Mesenchymal stem cell (in vitro differentiated cells and primary cell): ENCODE data around the gene PHKB.

Experiments
- DNase-seq: peaks from one replicate; pipeline ENCODE4 v3.0.0-alpha.2; 2013
- H2AFZ ChIP-seq: one replicate; pipeline ENCODE4 v1.6.1; 2013; ENCODE audit warnings: low read depth, mild to moderate bottlenecking, control low read depth, inconsistent platforms, low read length, moderate library complexity
- H2AK5ac ChIP-seq: 2 replicates; pipeline ENCODE4 v1.6.1; 2013; ENCODE audit warnings: low read length, moderate library complexity, mild to moderate bottlenecking, inconsistent platforms; ENCODE audit not compliant: severe bottlenecking
- H2BK120ac ChIP-seq: one replicate; pipeline ENCODE4 v1.6.1; 2013; ENCODE audit warnings: low read depth, mild to moderate bottlenecking, inconsistent platforms, low read length, moderate library complexity
- H2BK12ac ChIP-seq, 2 experiments: one replicate each; pipeline ENCODE4 v1.6.1; 2013; ENCODE audit warnings: inconsistent platforms in 2 of 2, low read length in 2 of 2, mild to moderate bottlenecking in 2 of 2, moderate library complexity in 2 of 2, control low read depth in 1 of 2
- H2BK15ac ChIP-seq: one replicate; pipeline ENCODE4 v1.6.1; 2013; ENCODE audit warnings: mild to moderate bottlenecking, low read depth, inconsistent platforms; ENCODE audit not compliant: poor library complexity, severe bottlenecking
- H2BK5ac ChIP-seq: 2 replicates; pipeline ENCODE4 v1.6.1; 2013; ENCODE audit warnings: low read depth, mild to moderate bottlenecking, low read length, control low read depth, inconsistent platforms; ENCODE audit not compliant: poor library complexity, severe bottlenecking
- H3K14ac ChIP-seq, 2 experiments: one replicate each; pipeline ENCODE4 v1.6.1; 2013; ENCODE audit warnings: inconsistent platforms in 2 of 2, low read length in 2 of 2, control low read depth in 1 of 2, mild to moderate bottlenecking in 1 of 2, moderate library complexity in 1 of 2
- H3K18ac ChIP-seq, 2 experiments: one replicate each; pipeline ENCODE4 v1.6.1; 2013; ENCODE audit warnings: inconsistent platforms in 2 of 2, low read length in 2 of 2, control low read depth in 1 of 2, low read depth in 1 of 2, mild to moderate bottlenecking in 1 of 2
- H3K23ac ChIP-seq, 2 experiments: one replicate each; pipeline ENCODE4 v1.6.1; 2013; ENCODE audit warnings: inconsistent platforms in 2 of 2, low read length in 2 of 2, mild to moderate bottlenecking in 2 of 2, moderate library complexity in 2 of 2, control low read depth in 1 of 2
- H3K27ac ChIP-seq: 2 replicates; pipeline ENCODE4 v1.5.1; 2013; ENCODE audit warnings: mild to moderate bottlenecking, moderate library complexity, low read length, control low read depth, inconsistent platforms; ENCODE audit not compliant: poor library complexity, severe bottlenecking
- H3K27me3 ChIP-seq, 2 experiments: 2 replicates each; pipeline versions ENCODE4 v1.6.1 to v1.7.0; 2013; ENCODE audit warnings: low read length in 2 of 2, mild to moderate bottlenecking in 2 of 2, moderate library complexity in 2 of 2, control low read depth in 1 of 2, inconsistent platforms in 1 of 2; ENCODE audit not compliant: control insufficient read depth in 1 of 2, insufficient read depth in 1 of 2
- H3K36me3 ChIP-seq, 2 experiments: 2 replicates each; pipeline versions ENCODE4 v1.6.1 to v1.7.0; 2013; ENCODE audit warnings: low read length in 2 of 2, control low read depth in 1 of 2, inconsistent platforms in 1 of 2, low read depth in 1 of 2, mild to moderate bottlenecking in 1 of 2; ENCODE audit not compliant: insufficient read depth in 2 of 2, control insufficient read depth in 1 of 2
- H3K4ac ChIP-seq, 2 experiments: one replicate each; pipeline ENCODE4 v1.6.1; 2013; ENCODE audit warnings: inconsistent platforms in 2 of 2, low read length in 2 of 2, mild to moderate bottlenecking in 2 of 2, moderate library complexity in 2 of 2, control low read depth in 1 of 2, low read depth in 1 of 2
- H3K4me1 ChIP-seq: 2 replicates; pipeline ENCODE4 v1.6.1; 2013; ENCODE audit warnings: low read depth, low read length, control low read depth; ENCODE audit not compliant: control insufficient read depth, insufficient read depth
- H3K4me2 ChIP-seq: 2 replicates; pipeline ENCODE4 v1.6.1; 2013; ENCODE audit warnings: low read length, mild to moderate bottlenecking, inconsistent platforms; ENCODE audit not compliant: poor library complexity, severe bottlenecking
- H3K4me3 ChIP-seq, 2 experiments: 2 replicates each; pipeline versions ENCODE4 v1.5.1 to v1.7.0; 2013; ENCODE audit warnings: low read length in 2 of 2, mild to moderate bottlenecking in 2 of 2, control low read depth in 1 of 2, low read depth in 1 of 2; ENCODE audit not compliant: insufficient read depth in 1 of 2
- H3K79me1 ChIP-seq: replicated peaks from 2 replicates; pipeline ENCODE4 v1.6.1; 2013; ENCODE audit warnings: mild to moderate bottlenecking, control low read depth, low read length, inconsistent platforms; ENCODE audit not compliant: poor library complexity, severe bottlenecking
- H3K9ac ChIP-seq: 2 replicates; pipeline ENCODE4 v1.7.0; 2013; ENCODE audit warnings: mild to moderate bottlenecking, low read length, moderate library complexity
- H3K9me3 ChIP-seq: 2 replicates; pipeline ENCODE4 v1.7.0; 2013; ENCODE audit warnings: mild to moderate bottlenecking, low read length; ENCODE audit not compliant: control insufficient read depth
- H4K8ac ChIP-seq: one replicate; pipeline ENCODE4 v1.6.1; 2013; ENCODE audit warnings: inconsistent platforms, mild to moderate bottlenecking, low read length, moderate library complexity
- H4K91ac ChIP-seq: one replicate; pipeline ENCODE4 v1.6.1; 2013; ENCODE audit warnings: mild to moderate bottlenecking, low read length, inconsistent platforms
- WGBS: methylation state at CpG from one replicate; pipeline ENCODE4 v1.1.7; 2013; ENCODE audit warnings: mixed read lengths; 5-methylcytosine and 5-hydroxymethylcytosine counted together

The PHKB gene

GRCh38 chr16:47562366-47562765, 101.2 kb downstream of the PHKB start:
- no peaks in the 10 kb centered on the region for H3K4me1 ChIP-seq
- no peak overlapping the region for H2BK12ac ChIP-seq
- no peak overlapping the region for H2BK120ac ChIP-seq
- H3K36me3 ChIP-seq: peaks cover 0 to 3% of the 10 kb centered on the region in 2 experiments
- no peak overlapping the region for H2AFZ ChIP-seq
- H4K91ac ChIP-seq: no peak overlapping the region
- peaks cover 8% of the 10 kb centered on the region for H3K79me1 ChIP-seq
- no peak overlapping the region for H3K27ac ChIP-seq
- no peak overlapping the region for H3K4me3 ChIP-seq
- no peak overlapping the region for H2AK5ac ChIP-seq
- no peak overlapping the region for H2BK15ac ChIP-seq
- H3K18ac ChIP-seq: no peak overlapping the region
- H3K9me3 ChIP-seq: no peaks in the 10 kb centered on the region
- H2BK5ac ChIP-seq: no peak overlapping the region
- H4K8ac ChIP-seq: no peak overlapping the region
- DNase-seq: no peak
- H3K4ac ChIP-seq: no peak overlapping the region
- no peak overlapping the region for H3K9ac ChIP-seq
- no peak overlapping the region for H3K4me2 ChIP-seq
- H3K23ac ChIP-seq: no peak overlapping the region
- H3K27me3 ChIP-seq: no peaks in the 10 kb centered on the region
- no peak overlapping the region for H3K14ac ChIP-seq

GRCh38 chr16:47565454-47565853, 104.3 kb downstream of the PHKB start:
- Histone ChIP-seq H3K18ac (no peak overlapping the region), H3K14ac (no peak overlapping the region), H3K9me3 (no peaks in the 10 kb centered on the region)

GRCh38 chr16:47567321-47567720, 106.2 kb downstream of the PHKB start:
- Histone ChIP-seq H4K8ac (no peak overlapping the region), H3K4me3 (no peak overlapping the region), H2AFZ (no peak overlapping the region), H3K4ac (no peak overlapping the region), H3K27ac (no peak overlapping the region), H2AK5ac (no peak overlapping the region), H3K14ac (no peak overlapping the region), H2BK5ac (no peak overlapping the region), H3K23ac (no peak overlapping the region), H3K18ac (no peak overlapping the region), H2BK12ac (no peak overlapping the region), H2BK15ac (no peak overlapping the region), H3K27me3 (no peaks in the 10 kb centered on the region), H3K36me3 (peaks cover 0 to 9% of the 10 kb centered on the region in 2 experiments), H3K9ac (no peak overlapping the region), H3K4me2 (no peak overlapping the region), H3K4me1 (no peaks in the 10 kb centered on the region), H4K91ac (no peak overlapping the region), H2BK120ac (no peak overlapping the region), H3K79me1 (peaks cover 19% of the 10 kb centered on the region), H3K9me3 (no peaks in the 10 kb centered on the region)
- 94% methylated on average over 2 of the region's 2 CpGs for WGBS
- DNase-seq: no peak

More at GRCh38 chr16:47565454-47565853, 104.3 kb downstream of the PHKB start:
- Histone ChIP-seq H2BK15ac (no peak overlapping the region), H4K8ac (no peak overlapping the region), H3K9ac (no peak overlapping the region), H2BK5ac (no peak overlapping the region), H3K36me3 (peaks cover 0 to 3% of the 10 kb centered on the region in 2 experiments), H3K27ac (no peak overlapping the region), H2BK120ac (no peak overlapping the region), H4K91ac (no peak overlapping the region), H3K4me2 (no peak overlapping the region), H3K79me1 (peaks cover 6% of the 10 kb centered on the region), H3K4me3 (peak overlapping the region in 1 of 2 experiments; percentile 43), H3K27me3 (no peaks in the 10 kb centered on the region), H3K4ac (no peak overlapping the region), H2AFZ (no peak overlapping the region), H3K23ac (no peak overlapping the region), H2AK5ac (no peak overlapping the region), H2BK12ac (no peak overlapping the region), H3K4me1 (no peaks in the 10 kb centered on the region)
- peak; percentile 69 for DNase-seq
- WGBS: 21% methylated on average over 6 of the region's 6 CpGs

DNA sequence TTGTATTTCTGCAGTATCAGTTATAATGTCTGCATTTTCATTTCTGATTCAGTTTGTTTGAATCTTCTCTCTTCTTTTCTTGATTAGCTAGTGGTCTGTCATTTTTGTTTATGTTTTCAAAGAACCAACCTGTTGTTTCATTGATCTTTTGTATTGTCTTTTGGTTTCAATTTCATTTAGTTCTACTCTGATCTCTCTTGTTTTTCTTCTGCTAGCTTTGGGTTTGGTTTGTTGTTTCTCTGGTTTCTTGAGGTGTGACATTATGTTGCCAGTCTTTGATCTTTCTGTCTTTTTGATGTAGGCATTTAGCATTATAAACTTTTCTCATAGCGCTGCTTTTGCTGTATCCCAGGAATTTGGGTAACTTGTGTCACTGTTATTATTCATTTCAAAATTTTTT, 107.2 kb downstream of the PHKB start:
- H3K4ac ChIP-seq: no peak overlapping the region

More for the DNA sequence above, 107.2 kb downstream of the PHKB start:
- Histone ChIP-seq H3K23ac (no peak overlapping the region), H3K4me1 (peaks cover 2% of the 10 kb centered on the region), H3K14ac (no peak overlapping the region), H3K18ac (no peak overlapping the region), H3K4me2 (no peak overlapping the region), H3K79me1 (peaks cover 26% of the 10 kb centered on the region), H2BK15ac (no peak overlapping the region), H2AFZ (no peak overlapping the region), H3K27me3 (no peaks in the 10 kb centered on the region), H2BK5ac (no peak overlapping the region), H4K91ac (no peak overlapping the region), H3K9ac (no peak overlapping the region), H2AK5ac (no peak overlapping the region), H3K36me3 (peaks cover 0 to 9% of the 10 kb centered on the region in 2 experiments), H4K8ac (no peak overlapping the region), H2BK120ac (no peak overlapping the region), H3K9me3 (no peaks in the 10 kb centered on the region), H2BK12ac (no peak overlapping the region), H3K4me3 (no peak overlapping the region), H3K27ac (no peak overlapping the region)
- no peak for DNase-seq
- no CpG with 5 or more reads among the region's 1 CpG for WGBS
